Measurements from ENCODE around the gene PHACTR2.

Gene PHACTR2

DNA sequence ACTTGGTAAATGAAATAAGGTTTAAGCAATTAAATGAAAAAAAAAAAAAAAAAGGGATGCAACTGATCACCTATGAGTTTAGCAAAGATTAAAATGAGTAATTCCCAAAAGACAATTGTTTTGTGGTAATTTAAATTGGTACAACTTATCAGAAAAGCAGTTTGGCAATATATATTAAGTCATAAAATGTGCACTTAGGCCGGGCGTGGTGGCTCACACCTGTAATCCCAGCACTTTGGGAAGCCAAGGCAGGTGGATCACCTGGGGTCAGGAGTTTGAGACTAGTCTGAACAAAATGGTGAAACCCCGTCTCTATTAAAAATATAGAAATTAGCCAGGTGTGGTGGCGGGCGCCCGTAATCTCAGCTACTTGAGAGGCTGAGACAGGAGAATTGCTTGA, 7.9 kb downstream of the PHACTR2 start:
- no peak overlapping the region for H3K4me3 ChIP-seq (ENCODE audit: low read depth, low read length)

DNA sequence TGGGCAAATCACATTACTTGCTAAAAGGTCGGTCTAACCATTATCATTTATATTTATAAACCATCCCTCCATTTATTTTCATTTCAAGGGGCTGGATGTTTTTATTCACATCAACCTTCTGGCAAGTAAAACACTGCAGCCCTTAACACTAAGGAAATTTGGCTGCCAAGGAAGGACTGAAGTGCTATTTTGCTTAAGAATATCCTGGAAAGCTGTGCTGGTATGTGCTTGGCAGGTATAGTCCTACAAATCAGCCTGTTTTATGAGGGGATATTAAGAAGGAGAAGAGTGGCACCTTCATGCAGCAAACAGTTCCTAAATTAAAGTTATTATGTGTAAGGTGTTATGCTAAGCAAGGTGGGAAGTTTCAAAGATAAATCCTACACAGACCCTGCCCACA, 9.8 kb downstream of the PHACTR2 start:
- in situ Hi-C loops (cut with HindIII; ENCODE audit: low sequenced_read_pairs) = no loop called here
- H3K4me3 ChIP-seq (ENCODE audit: low read depth, low read length) = no peak overlapping the region
- no peak for TF ChIP-seq CTCF (IDR thresholded peaks at IDR 0.05; ENCODE audit: low read depth, low read length)
- no peak for DNase-seq (ENCODE audit: low read depth, low spot score)

More for the DNA sequence above, 7.9 kb downstream of the PHACTR2 start:
- TF ChIP-seq CTCF (IDR thresholded peaks at IDR 0.05; ENCODE audit: low read depth, low read length) = no peak
- no peak for DNase-seq (ENCODE audit: low read depth, low spot score)
- in situ Hi-C loops (cut with HindIII; ENCODE audit: low sequenced_read_pairs) = no loop called here

GRCh38 chr6:143688681-143689080, 10.9 kb downstream of the PHACTR2 start:
- H3K4me3 ChIP-seq (ENCODE audit: low read depth, low read length) = no peak overlapping the region
- DNase-seq (ENCODE audit: low read depth, low spot score) = no peak
- in situ Hi-C loops (cut with HindIII; ENCODE audit: low sequenced_read_pairs) = no loop called here
- TF ChIP-seq CTCF (IDR thresholded peaks at IDR 0.05; ENCODE audit: low read depth, low read length) = no peak

DNA sequence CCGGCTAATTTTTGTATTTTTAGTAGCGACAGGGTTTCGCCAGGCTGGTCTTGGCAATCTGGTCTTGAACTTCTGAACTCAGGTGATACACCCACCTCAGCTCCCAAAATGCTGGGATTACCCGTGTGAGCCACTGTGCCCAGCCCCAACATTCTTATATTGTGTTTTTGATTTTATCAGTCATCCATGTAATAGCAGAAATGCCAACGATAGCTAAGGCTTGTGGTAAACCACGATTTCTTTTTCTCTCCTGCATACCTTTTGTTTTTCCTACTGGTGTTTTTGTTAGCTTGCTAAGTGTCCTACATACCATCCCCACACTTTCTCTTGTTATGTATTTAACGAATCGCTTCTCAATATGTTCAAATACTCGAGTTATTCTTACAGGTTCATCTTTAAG, 12.1 kb downstream of the PHACTR2 start:
- peak; percentile 49 for DNase-seq (ENCODE audit: low read depth, low spot score)
- H3K4me3 ChIP-seq (ENCODE audit: low read depth, low read length) = no peak overlapping the region
- in situ Hi-C loops (cut with HindIII; ENCODE audit: low sequenced_read_pairs) = no loop called here
- no peak for TF ChIP-seq CTCF (IDR thresholded peaks at IDR 0.05; ENCODE audit: low read depth, low read length)

DNA sequence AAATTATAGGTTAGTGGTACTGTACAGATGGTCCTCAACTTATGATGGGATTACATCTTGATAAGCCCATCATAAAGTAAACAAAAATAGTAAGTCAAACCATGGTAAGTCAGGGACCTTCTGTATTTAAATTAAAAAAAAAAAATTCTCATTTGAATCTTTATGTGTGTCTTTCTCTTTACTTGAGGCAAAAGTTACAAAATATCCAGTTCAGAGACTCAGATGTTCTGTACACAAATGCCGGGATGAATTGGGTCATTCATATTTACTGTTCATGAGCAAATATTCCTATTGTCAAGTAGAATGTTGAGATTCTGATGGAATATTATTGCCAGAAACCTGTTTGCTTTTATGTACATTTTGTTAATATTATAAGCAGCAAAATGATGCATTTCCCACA, 13.4 kb downstream of the PHACTR2 start:
- TF ChIP-seq CTCF (IDR thresholded peaks at IDR 0.05; ENCODE audit: low read depth, low read length) = no peak
- in situ Hi-C loops (cut with HindIII; ENCODE audit: low sequenced_read_pairs) = no loop called here
- DNase-seq (ENCODE audit: low read depth, low spot score) = no peak
- no peak overlapping the region for H3K4me3 ChIP-seq (ENCODE audit: low read depth, low read length)

DNA sequence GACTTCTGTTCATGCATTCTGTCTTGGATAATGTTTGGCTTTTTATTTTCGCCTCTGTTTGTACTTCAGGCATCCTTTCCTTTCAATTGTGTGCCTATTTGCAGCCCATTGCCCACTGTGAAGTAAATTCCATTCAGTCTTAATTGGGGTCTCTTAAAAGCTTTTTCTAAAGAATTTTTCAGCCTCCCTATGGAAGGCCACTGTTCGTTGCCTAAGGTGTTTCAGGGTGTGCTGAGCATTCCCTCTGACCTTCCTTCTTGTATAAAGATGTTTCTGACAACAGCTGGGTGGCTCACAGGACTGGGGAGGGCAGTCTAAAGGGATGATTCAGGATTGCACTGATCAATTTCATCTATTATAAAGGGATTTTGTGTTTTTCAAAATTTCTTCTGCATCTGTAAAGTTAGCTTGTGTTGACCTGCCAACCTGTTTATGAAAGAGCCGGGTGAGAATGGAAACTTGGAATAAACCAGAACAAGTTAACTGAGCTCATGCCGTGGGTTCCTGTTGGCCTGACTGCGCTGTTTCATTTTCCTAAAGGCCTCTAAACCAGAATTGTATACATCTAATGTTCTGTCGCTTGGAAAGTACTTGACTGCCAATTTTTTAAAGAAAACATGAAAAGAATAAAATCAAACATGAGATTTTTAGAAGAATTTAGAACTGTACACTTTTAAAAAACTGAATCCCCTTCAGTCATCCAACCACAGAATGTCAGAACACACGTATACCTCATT, 14.3 kb downstream of the PHACTR2 start:
- H3K4me3 ChIP-seq (ENCODE audit: low read depth, low read length) = no peak overlapping the region
- DNase-seq (ENCODE audit: low read depth, low spot score) = no peak
- no peak for TF ChIP-seq CTCF (IDR thresholded peaks at IDR 0.05; ENCODE audit: low read depth, low read length)
- in situ Hi-C loops (cut with HindIII; ENCODE audit: low sequenced_read_pairs) = no loop called here
